ENCODE data around the gene CLDND1. TPM values are rescaled to one million over a fixed set of nuclear protein-coding genes. Genes with fewer than 3 reads are reported as not detected.

CLDND1 gene
- 107 and 167 TPM in 2 replicates for total RNA-seq

GRCh38 chr3:98522544-98523281, at the start of gene CLDND1:
Gene CLDND1 (minus strand): TSS chr3:98522902. CDS start chr3:98521424, 1,478 bp downstream.
- no peak for DNase-seq (ENCODE audit: low read depth)
- no peak for TF ChIP-seq CTCF (conservative IDR thresholded peaks at IDR 0.05; ENCODE audit: low read depth, low read length)
- peak within 1 kb of the TSS; percentile 88 for H3K4me3 ChIP-seq (ENCODE audit: low read depth, low read length)

- DNase-seq (ENCODE audit: low read depth), result no peak
- H3K4me3 ChIP-seq (ENCODE audit: low read depth, low read length), result no peak overlapping the region
- TF ChIP-seq CTCF (conservative IDR thresholded peaks at IDR 0.05; ENCODE audit: low read depth, low read length), result no peak
Observed at GRCh38 chr3:98568402-98568801, 45.7 kb upstream of the CLDND1 start.

- no peak for TF ChIP-seq CTCF (conservative IDR thresholded peaks at IDR 0.05; ENCODE audit: low read depth, low read length)
- no peak for DNase-seq (ENCODE audit: low read depth)
- H3K4me3 ChIP-seq (ENCODE audit: low read depth, low read length), result no peak overlapping the region
Observed at GRCh38 chr3:98567666-98568270, 45.1 kb upstream of the CLDND1 start.

- TF ChIP-seq CTCF (conservative IDR thresholded peaks at IDR 0.05; ENCODE audit: low read depth, low read length), result no peak
- no peak for DNase-seq (ENCODE audit: low read depth)
- no peak overlapping the region for H3K4me3 ChIP-seq (ENCODE audit: low read depth, low read length)
Observed at GRCh38 chr3:98565843-98566242, 43.1 kb upstream of the CLDND1 start.

- DNase-seq (ENCODE audit: low read depth), result no peak
- no peak overlapping the region for H3K4me3 ChIP-seq (ENCODE audit: low read depth, low read length)
- no peak for TF ChIP-seq CTCF (conservative IDR thresholded peaks at IDR 0.05; ENCODE audit: low read depth, low read length)
Observed at GRCh38 chr3:98565237-98565643, 42.5 kb upstream of the CLDND1 start.

- no peak for TF ChIP-seq CTCF (conservative IDR thresholded peaks at IDR 0.05; ENCODE audit: low read depth, low read length)
- DNase-seq (ENCODE audit: low read depth), result no peak
- H3K4me3 ChIP-seq (ENCODE audit: low read depth, low read length), result no peak overlapping the region
Observed at GRCh38 chr3:98564282-98565005, 41.7 kb upstream of the CLDND1 start.

All from epithelial cell of proximal tubule (primary cell).